ENCODE data around the gene C4orf46.

Gene C4orf46

DNA sequence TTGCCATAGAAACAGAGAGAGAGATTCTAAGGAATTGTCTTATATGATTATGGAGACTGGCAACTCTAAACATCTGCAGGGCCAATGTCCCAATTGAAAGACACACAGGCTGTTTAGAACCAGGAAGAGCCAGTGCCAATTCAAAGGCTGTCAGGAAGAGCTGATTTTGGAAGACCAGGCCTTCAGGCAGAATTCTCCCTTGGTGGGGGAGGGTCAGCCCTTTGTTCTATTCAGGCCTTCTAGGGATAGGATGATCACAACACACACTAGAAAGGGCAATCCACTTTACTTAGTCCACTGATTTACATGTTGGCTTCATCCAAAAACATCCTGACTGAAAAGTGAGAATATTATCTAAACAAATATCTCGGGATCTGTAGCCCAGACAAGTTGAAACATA, 15.2 kb downstream of the C4orf46 start:
- in situ Hi-C loops (cut with MboI; ENCODE audit: low sequenced_read_pairs): no loop called here

DNA sequence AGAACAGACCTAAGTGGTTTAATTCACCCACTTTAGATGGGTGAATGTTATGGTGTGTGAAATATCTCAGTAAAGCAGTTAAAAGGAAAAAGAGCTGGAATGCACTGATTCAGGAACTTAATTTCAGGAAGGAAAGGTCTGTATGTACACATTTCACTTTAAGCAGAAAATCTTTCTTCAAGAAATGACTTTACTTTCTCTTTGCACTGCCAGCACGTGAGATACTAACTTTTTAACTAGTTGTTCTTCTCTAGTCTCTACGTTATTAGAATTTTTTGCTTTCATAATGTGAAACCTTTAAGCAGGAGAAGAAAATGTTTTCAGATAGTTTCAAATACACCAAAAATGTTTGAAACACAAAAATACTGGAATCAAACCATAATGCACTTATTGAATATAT, 18.8 kb downstream of the C4orf46 start:
- in situ Hi-C loops (cut with MboI; ENCODE audit: low sequenced_read_pairs): no loop called here

DNA sequence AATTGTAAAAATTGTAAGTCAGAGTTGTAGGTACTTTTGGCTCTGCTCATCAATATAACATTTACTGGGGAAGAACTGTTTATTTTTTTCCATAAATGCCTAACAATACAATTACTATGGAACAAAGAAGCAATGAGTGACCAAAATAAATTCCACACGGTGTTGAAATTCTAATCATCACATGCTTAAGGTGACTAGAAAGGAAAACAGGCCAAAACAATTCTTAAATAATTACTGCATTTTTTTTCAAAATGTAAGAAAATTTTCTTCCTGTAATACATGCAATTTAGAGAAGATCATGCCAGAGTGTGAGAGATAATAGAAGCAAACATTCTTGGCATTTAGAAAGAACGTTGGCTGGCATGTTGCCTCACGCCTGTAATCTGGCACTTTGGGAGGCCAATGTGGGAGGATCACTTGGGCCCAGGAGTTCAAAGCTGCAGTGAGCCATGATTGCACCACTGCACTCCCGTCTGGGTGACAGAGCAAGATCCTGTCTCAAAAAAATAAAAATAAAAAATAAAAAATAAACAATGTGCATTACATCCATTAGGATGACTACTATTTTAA, 22.5 kb downstream of the C4orf46 start:
- in situ Hi-C loops (cut with MboI; ENCODE audit: low sequenced_read_pairs): no loop called here

DNA sequence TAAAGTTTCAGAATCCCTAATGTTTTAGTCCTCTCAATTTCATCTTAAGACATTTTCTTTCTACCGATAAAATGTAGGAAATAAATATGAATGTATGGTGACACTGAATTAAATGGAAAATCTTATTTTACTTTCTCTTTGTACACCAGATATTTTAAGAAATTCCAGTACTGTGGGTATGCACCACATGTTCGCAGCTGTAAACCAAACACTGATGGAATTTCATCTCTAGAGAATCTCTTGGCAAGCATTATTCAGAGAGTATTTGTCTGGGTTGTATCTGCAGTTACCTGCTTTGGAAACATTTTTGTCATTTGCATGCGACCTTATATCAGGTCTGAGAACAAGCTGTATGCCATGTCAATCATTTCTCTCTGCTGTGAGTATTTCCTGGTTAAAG, 26.9 kb downstream of the C4orf46 start:
- in situ Hi-C loops (cut with MboI; ENCODE audit: low sequenced_read_pairs): no loop called here

DNA sequence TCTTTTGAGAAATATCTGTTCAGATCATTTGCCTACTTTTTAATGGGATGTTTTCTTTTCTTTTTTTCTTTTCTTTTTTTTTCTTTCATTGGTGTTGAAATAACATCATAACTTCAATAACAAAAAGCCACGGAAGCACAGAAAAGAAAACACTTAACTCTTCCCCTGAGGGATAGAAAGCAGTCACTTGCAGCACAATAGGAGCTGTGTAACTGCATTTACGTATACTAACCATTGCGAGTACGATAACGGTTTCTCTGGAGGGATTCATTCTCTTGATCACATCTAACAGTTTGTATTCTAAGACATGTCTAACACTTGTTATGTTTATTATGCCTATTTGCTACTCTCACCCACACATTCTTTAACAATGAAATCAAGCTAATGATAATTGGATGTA, 27.3 kb downstream of the C4orf46 start:
- in situ Hi-C loops (cut with MboI; ENCODE audit: low sequenced_read_pairs): no loop called here

DNA sequence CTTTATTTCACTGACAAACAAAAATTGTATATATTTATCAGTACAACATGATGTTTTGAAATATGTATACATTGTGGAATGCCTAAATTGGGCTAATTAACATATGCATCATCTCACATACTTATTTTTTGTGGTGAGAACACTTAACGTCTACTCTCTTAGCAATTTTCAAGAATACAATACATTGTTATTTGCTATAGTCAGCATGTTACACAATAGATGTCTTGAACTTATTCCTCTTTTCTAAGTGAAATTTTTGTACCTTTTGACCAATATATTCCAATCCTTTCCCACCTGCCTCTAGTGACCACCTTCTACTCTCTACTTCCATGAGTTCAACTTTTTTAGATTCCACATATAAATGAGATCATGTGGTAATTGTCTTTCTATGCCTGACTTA, 35.1 kb downstream of the C4orf46 start:
- in situ Hi-C loops (cut with MboI; ENCODE audit: low sequenced_read_pairs): no loop called here

DNA sequence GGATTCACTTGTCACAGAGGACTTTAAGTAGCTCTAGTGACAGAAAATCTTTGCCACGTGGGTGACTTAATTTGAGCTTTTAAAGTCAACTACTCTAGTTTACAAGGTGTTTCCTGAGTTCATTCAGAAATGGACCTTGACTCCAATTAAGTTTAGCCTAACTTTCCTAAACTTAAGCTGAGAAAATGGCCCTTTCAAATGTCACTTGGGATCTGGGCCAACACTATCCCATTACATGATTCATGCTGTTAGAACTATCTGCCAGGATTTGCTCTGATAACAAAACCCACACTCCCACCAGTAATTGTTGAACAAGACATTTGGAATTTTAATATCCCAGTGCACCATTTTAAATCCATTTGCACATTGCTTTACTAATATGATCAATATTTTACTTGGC, 40.8 kb downstream of the C4orf46 start:
- in situ Hi-C loops (cut with MboI; ENCODE audit: low sequenced_read_pairs): no loop called here

DNA sequence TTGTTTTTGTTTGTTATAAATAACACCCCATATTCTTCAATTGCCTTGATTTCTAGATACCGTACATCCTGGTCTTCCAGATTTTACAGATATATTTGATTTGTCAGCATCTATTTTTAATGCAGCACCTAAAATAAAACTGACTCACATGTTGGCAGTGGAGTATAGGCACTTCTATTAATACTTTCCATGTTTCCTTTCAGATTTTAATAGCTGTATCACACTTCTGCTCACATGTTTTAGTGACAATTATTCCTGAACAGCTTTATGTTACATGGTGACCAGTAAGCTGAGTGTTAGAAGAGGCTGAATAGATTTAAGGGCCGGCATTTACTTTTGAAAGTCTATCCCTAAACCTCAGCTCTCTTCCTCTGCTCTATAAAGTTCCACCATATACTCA, 46.1 kb downstream of the C4orf46 start:
- in situ Hi-C loops (cut with MboI; ENCODE audit: low sequenced_read_pairs): no loop called here

DNA sequence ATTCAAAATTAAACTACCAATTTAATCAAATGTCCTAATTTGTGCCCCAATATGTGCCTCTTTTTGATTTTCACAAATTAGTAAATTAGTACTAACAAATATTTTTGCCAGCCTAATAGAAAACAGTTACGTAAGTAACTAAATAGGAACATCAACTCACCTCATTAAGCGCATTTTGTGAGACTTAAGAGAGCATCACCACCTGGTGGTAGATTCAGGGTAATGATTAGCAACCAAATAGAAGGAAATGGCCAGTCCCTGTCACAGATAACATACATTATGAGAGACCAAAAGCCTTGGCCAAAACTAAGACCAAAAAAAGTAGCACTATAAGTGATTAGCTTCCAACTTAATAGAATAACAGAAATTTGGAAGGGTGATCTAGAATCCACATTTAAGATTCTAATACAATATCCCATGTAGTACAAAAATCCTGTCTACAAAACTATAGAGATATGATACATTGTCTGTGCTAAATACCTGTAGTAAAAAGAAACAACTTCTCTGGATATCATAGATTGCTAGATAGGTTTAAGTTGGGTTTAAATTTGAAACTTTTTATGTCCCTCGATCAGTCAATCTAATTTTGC, 46.7 kb downstream of the C4orf46 start:
- in situ Hi-C loops (cut with MboI; ENCODE audit: low sequenced_read_pairs): loop anchor here (25.0 kb wide), 2 partner anchors 363 to 638 kb away; no protein-coding TSS in a partner anchor

DNA sequence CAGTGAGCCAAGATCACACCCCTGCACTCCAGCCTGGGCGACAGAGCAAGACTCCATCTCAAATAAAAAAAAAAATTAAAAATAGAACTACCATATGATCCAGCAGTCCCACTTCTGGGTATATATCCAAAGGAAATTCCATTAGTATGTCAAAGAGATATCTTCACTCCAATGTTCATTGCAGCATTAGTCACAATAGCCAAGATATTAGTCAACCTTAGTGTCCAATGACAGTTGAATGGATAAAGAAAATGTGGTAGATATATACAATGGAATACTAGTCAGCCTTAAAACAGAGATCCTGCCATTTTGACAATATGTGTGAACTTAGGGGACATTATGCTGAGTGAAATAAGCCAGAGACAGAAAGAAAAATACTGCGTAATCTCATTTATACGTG, 49.4 kb downstream of the C4orf46 start:
- in situ Hi-C loops (cut with MboI; ENCODE audit: low sequenced_read_pairs): loop anchor here (25.0 kb wide), 2 partner anchors 360 to 635 kb away; no protein-coding TSS in a partner anchor

DNA sequence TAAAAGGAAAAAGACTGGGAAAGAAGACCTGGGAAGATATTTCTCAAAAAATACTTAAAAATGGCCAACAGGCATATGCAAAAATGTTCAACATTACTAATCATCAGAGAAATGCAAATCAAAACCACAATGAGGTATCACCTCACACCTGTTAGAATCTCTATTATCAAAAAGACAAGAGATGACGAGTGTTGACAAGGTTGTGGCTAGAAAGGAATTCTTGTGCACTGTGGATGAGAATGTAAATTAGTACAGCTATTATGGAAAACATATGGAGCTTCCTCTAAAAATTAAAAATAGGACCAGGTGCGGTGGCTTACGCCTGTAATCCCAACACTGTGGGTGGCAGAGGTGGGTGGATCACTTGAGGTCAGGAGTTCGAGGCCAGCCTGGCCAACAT, 50.0 kb downstream of the C4orf46 start:
- in situ Hi-C loops (cut with MboI; ENCODE audit: low sequenced_read_pairs): loop anchor here (25.0 kb wide), 2 partner anchors 359 to 634 kb away; no protein-coding TSS in a partner anchor

DNA sequence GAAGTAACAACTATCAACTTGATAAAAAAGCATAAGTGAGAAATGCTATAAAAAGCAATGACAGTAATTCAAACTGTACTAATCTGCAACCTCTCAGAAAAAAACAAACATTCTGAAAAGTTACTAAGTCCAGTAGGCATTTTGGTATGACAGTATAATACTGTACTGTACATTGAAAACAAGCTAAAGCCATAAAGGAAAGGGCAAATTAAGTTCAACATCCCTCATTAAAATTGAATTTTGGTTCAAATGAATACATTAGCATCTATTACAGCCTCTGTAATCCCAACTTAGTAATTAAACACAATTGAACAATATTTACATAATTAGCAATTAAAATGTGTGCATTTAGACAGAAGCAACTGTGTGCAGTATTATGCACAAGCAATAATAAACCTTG, 53.7 kb downstream of the C4orf46 start:
- in situ Hi-C loops (cut with MboI; ENCODE audit: low sequenced_read_pairs): loop anchor here (25.0 kb wide), 2 partner anchors 356 to 631 kb away; no protein-coding TSS in a partner anchor

Data from HL-60/S4 (cell line).